PC-9 (cell line): ENCODE data around the gene MAD2L1. TPM values are rescaled to one million over a fixed set of nuclear protein-coding genes. Genes with fewer than 3 reads are reported as not detected.

Experiments
- BruUV-seq: library from RNA; stranded (reverse); fragments of 400-500 nt; replicated peaks from 2 replicates; lab custom pipeline; 2021; lab: Mats Ljungman, UMichigan
- CTCF ChIA-PET: fragments of 300-600 bp; sonication (Branson Sonifier 250); formaldehyde crosslinking; loops from one replicate; lab custom pipeline; 2022; ENCODE audit warnings: antibody characterized with exemption; lab: Charles Lee
- POLR2A ChIA-PET: fragments of 300-600 bp; sonication (Branson Sonifier 250); formaldehyde crosslinking; loops from one replicate; lab custom pipeline; 2022; ENCODE audit warnings: antibody characterized with exemption; ENCODE audit not compliant: unreplicated experiment; lab: Charles Lee
- DNase-seq, 2 experiments: peaks; one replicate each; pipeline versions ENCODE4 v3.0.0 to v3.0.0-alpha.2; 2015 to 2022; ENCODE audit warnings: mixed read lengths in 1 of 2
- H2AFZ ChIP-seq: fragments of 200-600 bp; sonication (generic); 2 replicates; pipeline ENCODE4 v1.8.1; 2017; ENCODE audit warnings: antibody characterized with exemption
- H3F3A ChIP-seq: fragments of 200-600 bp; sonication (generic); 2 replicates; pipeline ENCODE4 v1.8.1; 2017; ENCODE audit warnings: antibody characterized with exemption, mild to moderate bottlenecking, low read depth; ENCODE audit not compliant: insufficient read depth
- H3K27ac ChIP-seq: fragments of 200-600 bp; sonication (generic); 2 replicates; pipeline ENCODE4 v1.6.1; 2016; ENCODE audit warnings: mixed run types
- H3K27me3 ChIP-seq: fragments of 200-600 bp; sonication (generic); 2 replicates; pipeline ENCODE4 v1.6.1; 2016; ENCODE audit warnings: low read depth, mixed run types; ENCODE audit not compliant: insufficient read depth
- H3K36me3 ChIP-seq: fragments of 200-600 bp; sonication (generic); 2 replicates; pipeline ENCODE4 v1.6.1; 2016; ENCODE audit warnings: low read depth, mixed run types
- H3K4me1 ChIP-seq: fragments of 200-600 bp; sonication (generic); replicated peaks from 2 replicates; pipeline ENCODE4 v1.6.1; 2016; ENCODE audit warnings: mixed run types; ENCODE audit not compliant: insufficient read depth
- H3K4me2 ChIP-seq: fragments of 200-600 bp; sonication (generic); 2 replicates; pipeline ENCODE4 v1.6.1; 2017; ENCODE audit warnings: mixed run types
- H3K4me3 ChIP-seq: fragments of 200-600 bp; sonication (generic); 2 replicates; pipeline ENCODE4 v1.6.1; 2016; ENCODE audit warnings: mixed run types
- H3K79me2 ChIP-seq: fragments of 200-600 bp; sonication (generic); 2 replicates; pipeline ENCODE4 v1.6.1; 2017; ENCODE audit warnings: low read depth, mixed run types
- H3K9me2 ChIP-seq: fragments of 200-600 bp; sonication (generic); 2 replicates; pipeline ENCODE4 v1.8.1; 2017; ENCODE audit warnings: mild to moderate bottlenecking; ENCODE audit not compliant: insufficient read depth
- H3K9me3 ChIP-seq: fragments of 200-600 bp; sonication (generic); 2 replicates; pipeline ENCODE4 v1.8.1; 2016; ENCODE audit warnings: low read depth; ENCODE audit not compliant: insufficient read depth
- H4K20me1 ChIP-seq: fragments of 200-600 bp; sonication (generic); 2 replicates; pipeline ENCODE4 v1.8.1; 2017; ENCODE audit not compliant: insufficient read depth
- EZH2 ChIP-seq: fragments of 200-600 bp; sonication (generic); IDR thresholded peaks from 2 replicates; pipeline ENCODE4 v1.8.0; 2017; ENCODE audit warnings: antibody characterized with exemption, low read depth
- intact Hi-C: fragments of 100-400 bp; cut with micrococcal nuclease; formaldehyde crosslinking; loops from one replicate; pipeline ENCODE4 v1.10.0; 2022; ENCODE audit not compliant: unreplicated experiment
- total RNA-seq: library from RNA; stranded (reverse); gene quantifications from 2 replicates; pipeline ENCODE4 v1.2.3, GENCODE V29; 2021
- TF ChIP-seq, protein P1 (sequence below): fragments of 200-600 bp; sonication (generic); conservative IDR thresholded peaks from 2 replicates; pipeline ENCODE4 v1.6.1; 2017; ENCODE audit warnings: mixed run types, antibody characterized with exemption, mild to moderate bottlenecking, moderate library complexity

Gene MAD2L1
- total RNA-seq, 1 experiment from 2014 or later, result 34.4 TPM

DNA sequence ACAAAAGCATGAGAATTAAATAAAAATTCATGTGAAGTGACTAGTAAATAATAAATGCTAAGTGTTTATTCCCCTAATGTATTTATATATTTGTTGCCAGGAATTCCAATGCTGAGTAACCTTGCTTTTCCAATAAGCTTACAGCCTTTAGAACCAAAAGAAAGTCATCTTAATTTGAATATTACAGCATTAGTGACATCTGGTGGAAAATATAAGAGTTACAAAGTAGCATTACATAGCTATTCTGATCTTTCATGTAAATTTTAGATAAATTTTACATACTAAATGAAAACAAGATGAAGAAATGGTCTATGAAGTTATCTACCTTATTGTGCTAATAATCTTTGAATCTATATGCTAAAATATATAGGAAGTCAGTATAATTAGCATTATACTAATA, 10.4 kb downstream of the MAD2L1 start:
- H3K4me2 ChIP-seq, result no peak overlapping the region
- H3K9me2 ChIP-seq, result no peaks in the 10 kb centered on the region
- intact Hi-C loops, result loop anchor here (5.0 to 10.0 kb wide), 2 partner anchors 571 to 744 kb away; no protein-coding TSS in a partner anchor
- no peaks in the 10 kb centered on the region for H3K79me2 ChIP-seq
- H3K27me3 ChIP-seq, result no peaks in the 10 kb centered on the region
- CTCF ChIA-PET, result interaction anchor here (0.6 kb wide), 1 partner anchor 292 kb away, joined by 3 read pairs; no protein-coding TSS in a partner anchor
- BruUV-seq, result no TSS peak
- no peak overlapping the region for H3K4me3 ChIP-seq
- POLR2A ChIA-PET, result interaction anchor here (0.6 kb wide), 1 partner anchor 755 kb away, joined by 6 read pairs; no protein-coding TSS in a partner anchor
- no peak overlapping the region for H3K27ac ChIP-seq
- no peaks in the 10 kb centered on the region for H4K20me1 ChIP-seq
- H3F3A ChIP-seq, result 0 out of 2 replicates have a peak, but pooled peaks cover 3% of the 10 kb centered on the region
- H3K9me3 ChIP-seq, result no peaks in the 10 kb centered on the region
- H3K4me1 ChIP-seq, result no peaks in the 10 kb centered on the region
- no peak overlapping the region for H2AFZ ChIP-seq
- no peak for DNase-seq
- TF ChIP-seq, protein P1, sequence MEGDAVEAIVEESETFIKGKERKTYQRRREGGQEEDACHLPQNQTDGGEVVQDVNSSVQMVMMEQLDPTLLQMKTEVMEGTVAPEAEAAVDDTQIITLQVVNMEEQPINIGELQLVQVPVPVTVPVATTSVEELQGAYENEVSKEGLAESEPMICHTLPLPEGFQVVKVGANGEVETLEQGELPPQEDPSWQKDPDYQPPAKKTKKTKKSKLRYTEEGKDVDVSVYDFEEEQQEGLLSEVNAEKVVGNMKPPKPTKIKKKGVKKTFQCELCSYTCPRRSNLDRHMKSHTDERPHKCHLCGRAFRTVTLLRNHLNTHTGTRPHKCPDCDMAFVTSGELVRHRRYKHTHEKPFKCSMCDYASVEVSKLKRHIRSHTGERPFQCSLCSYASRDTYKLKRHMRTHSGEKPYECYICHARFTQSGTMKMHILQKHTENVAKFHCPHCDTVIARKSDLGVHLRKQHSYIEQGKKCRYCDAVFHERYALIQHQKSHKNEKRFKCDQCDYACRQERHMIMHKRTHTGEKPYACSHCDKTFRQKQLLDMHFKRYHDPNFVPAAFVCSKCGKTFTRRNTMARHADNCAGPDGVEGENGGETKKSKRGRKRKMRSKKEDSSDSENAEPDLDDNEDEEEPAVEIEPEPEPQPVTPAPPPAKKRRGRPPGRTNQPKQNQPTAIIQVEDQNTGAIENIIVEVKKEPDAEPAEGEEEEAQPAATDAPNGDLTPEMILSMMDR, result peak; percentile 51; the same call in 1 of the 2 replicates
- TF ChIP-seq EZH2, result no peak
- H3K36me3 ChIP-seq, result peaks cover 4% of the 10 kb centered on the region; the same call in 1 of the 2 replicates

DNA sequence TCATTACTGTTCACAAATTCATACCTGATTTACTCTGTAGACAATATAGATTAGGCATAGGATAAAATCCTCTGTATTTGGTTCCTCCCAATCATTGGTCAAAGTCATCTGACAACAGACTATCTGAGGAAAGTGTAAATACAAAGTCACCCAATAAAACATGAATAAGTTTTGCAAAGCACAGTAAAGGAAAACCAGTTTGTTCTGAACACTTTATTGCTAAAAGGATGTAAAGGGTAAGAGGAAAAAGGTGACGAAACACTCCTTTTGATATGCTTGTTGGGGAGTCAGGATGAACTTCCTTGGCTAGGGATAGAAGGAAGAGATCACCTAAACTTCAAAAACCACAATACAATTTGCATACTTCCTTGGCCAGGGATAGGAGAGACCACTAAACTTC, 10.9 kb downstream of the MAD2L1 start:
- Histone ChIP-seq H3K27ac (no peak overlapping the region), H4K20me1 (no peaks in the 10 kb centered on the region), H3K27me3 (no peaks in the 10 kb centered on the region), H3K4me3 (no peak overlapping the region), H3K4me1 (no peaks in the 10 kb centered on the region), H3K4me2 (no peak overlapping the region), H3F3A (0 out of 2 replicates have a peak, but pooled peaks cover 3% of the 10 kb centered on the region), H3K36me3 (peaks cover 4% of the 10 kb centered on the region; the same call in 1 of the 2 replicates), H2AFZ (no peak overlapping the region), H3K79me2 (no peaks in the 10 kb centered on the region), H3K9me3 (no peaks in the 10 kb centered on the region), H3K9me2 (no peaks in the 10 kb centered on the region)
- ChIA-PET CTCF (interaction anchor here (0.6 kb wide), 1 partner anchor 292 kb away, joined by 3 read pairs; no protein-coding TSS in a partner anchor), POLR2A (interaction anchor here (0.6 kb wide), 1 partner anchor 754 kb away, joined by 6 read pairs; no protein-coding TSS in a partner anchor)
- TF ChIP-seq, protein P1, result no peak
- TF ChIP-seq EZH2, result no peak
- no peak for DNase-seq
- no TSS peak for BruUV-seq
- intact Hi-C loops, result loop anchor here (5.0 to 10.0 kb wide), 2 partner anchors 571 to 743 kb away; no protein-coding TSS in a partner anchor

DNA sequence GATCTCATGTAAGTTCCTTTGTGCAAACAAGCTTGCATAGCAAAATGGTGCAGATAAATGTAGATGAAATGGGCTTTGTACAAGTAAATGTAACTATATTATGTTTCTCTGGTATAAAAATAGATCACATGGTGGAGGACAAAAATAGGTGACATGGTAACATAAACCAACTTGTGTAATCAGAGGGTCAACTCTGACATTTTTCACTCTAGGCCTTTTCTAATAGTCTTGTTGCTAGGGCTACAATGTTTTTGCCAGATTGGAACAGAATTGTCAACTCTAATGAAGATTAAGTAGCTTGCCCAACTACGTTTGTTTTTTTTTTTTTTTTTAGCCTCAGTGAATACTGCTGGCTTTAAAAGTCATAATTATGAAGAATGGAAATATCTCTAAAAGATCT, 11.5 kb downstream of the MAD2L1 start:
- CTCF ChIA-PET, result interaction anchor here (0.6 kb wide), 1 partner anchor 1075 kb away, joined by 3 read pairs; no protein-coding TSS in a partner anchor
- no TSS peak for BruUV-seq
- intact Hi-C loops, result loop anchor here (5.0 to 10.0 kb wide), 2 partner anchors 570 to 743 kb away; no protein-coding TSS in a partner anchor
- DNase-seq, result no peak
- H3K4me1 ChIP-seq, result no peaks in the 10 kb centered on the region
- peaks cover 4% of the 10 kb centered on the region; the same call in 1 of the 2 replicates for H3K36me3 ChIP-seq
- 0 out of 2 replicates have a peak, but pooled peaks cover 3% of the 10 kb centered on the region for H3F3A ChIP-seq
- no peaks in the 10 kb centered on the region for H3K9me2 ChIP-seq
- H4K20me1 ChIP-seq, result no peaks in the 10 kb centered on the region
- no peak overlapping the region for H2AFZ ChIP-seq
- no peaks in the 10 kb centered on the region for H3K27me3 ChIP-seq
- H3K27ac ChIP-seq, result no peak overlapping the region
- no peaks in the 10 kb centered on the region for H3K9me3 ChIP-seq
- no peak overlapping the region for H3K4me2 ChIP-seq
- H3K4me3 ChIP-seq, result no peak overlapping the region
- no peaks in the 10 kb centered on the region for H3K79me2 ChIP-seq
- no peak for TF ChIP-seq EZH2
- TF ChIP-seq, protein P1, result no peak
- POLR2A ChIA-PET, result no interaction called here
